Thyroid gland (tissue), 4 donors: ENCODE results near the gene AMZ1.

Experiments
- CTCF ChIP-seq, 6 experiments: fragments of 200-600 bp in 3 of 6; fragments of 450-650 bp in 3 of 6; sonication (generic) in 3 of 6; IDR thresholded peaks; one replicate each; pipeline ENCODE4 v1.5.1; 2016 to 2019; ENCODE audit warnings: antibody characterized with exemption in 6 of 6, mild to moderate bottlenecking in 2 of 6, inconsistent platforms in 1 of 6, moderate library complexity in 1 of 6
- POLR2A ChIP-seq, 2 donors: fragments of 450-650 bp; IDR thresholded peaks; one replicate each; pipeline ENCODE4 v1.6.1; 2017; ENCODE audit warnings: antibody characterized with exemption in 2 of 2, mild to moderate bottlenecking in 2 of 2, moderate library complexity in 1 of 2

GRCh38 chr7:2651847-2652735 lies 35.9 kb upstream of the AMZ1 start:
- TF ChIP-seq CTCF (IDR thresholded peaks at IDR 0.05), result no peak
- TF ChIP-seq POLR2A (IDR thresholded peaks at IDR 0.05), result no peak
